Measurements from ENCODE around the gene LTBP2. TPM values are rescaled to one million over a fixed set of nuclear protein-coding genes. Genes with fewer than 3 reads are reported as not detected.

The LTBP2 gene
- total RNA-seq, 6 experiments from 2014 or later = 0.46 to 3.5 (median 1.7) TPM

- no peak overlapping the region for H3K27ac ChIP-seq
- DNase-seq (peak in 1 of 3 donors; percentile 45), ATAC-seq (no peak)
- H3K27me3 ChIP-seq = no peaks in the 10 kb centered on the region
- intact Hi-C loops (cut with DNase I) = no loop called here
- WGBS (ENCODE audit: insufficient coverage, low coverage, low lambda C conversion rate, missing lambda C conversion rate) = 52% methylated on average over 4 of the region's 21 CpGs
- H3K9me3 ChIP-seq = no peaks in the 10 kb centered on the region
- H3K36me3 ChIP-seq = no peaks in the 10 kb centered on the region
- TF ChIP-seq CTCF (IDR thresholded peaks at IDR 0.05) (no peak), POLR2A (IDR thresholded peaks at IDR 0.05) (no peak)
- H3K4me3 ChIP-seq = no peak overlapping the region
- H3K4me1 ChIP-seq = no peaks in the 10 kb centered on the region
Observed at GRCh38 chr14:74567646-74568379, 44.2 kb downstream of the LTBP2 start.

- H3K4me1 ChIP-seq = no peaks in the 10 kb centered on the region
- ATAC-seq = no peak
- no peak for TF ChIP-seq CTCF (IDR thresholded peaks at IDR 0.05)
- 82% methylated on average over 6 of the region's 9 CpGs for WGBS (ENCODE audit: insufficient coverage, low coverage, low lambda C conversion rate, missing lambda C conversion rate)
- H3K36me3 ChIP-seq = no peaks in the 10 kb centered on the region
- no peaks in the 10 kb centered on the region for H3K27me3 ChIP-seq
- intact Hi-C loops (cut with DNase I) = no loop called here
- no peak overlapping the region for H3K4me3 ChIP-seq
- no peak overlapping the region for H3K27ac ChIP-seq
- DNase-seq = peak in 1 of 3 donors; percentile 41
- H3K9me3 ChIP-seq = no peaks in the 10 kb centered on the region
Observed at GRCh38 chr14:74567219-74567618, 44.8 kb downstream of the LTBP2 start.

GRCh38 chr14:74566174-74567141 is 45.6 kb downstream of the LTBP2 start:
- H3K36me3 ChIP-seq = no peaks in the 10 kb centered on the region

More at GRCh38 chr14:74566174-74567141, 45.6 kb downstream of the LTBP2 start:
- DNase-seq (peak in 1 of 3 donors; percentile 45), ATAC-seq (no peak)
- Histone ChIP-seq H3K9me3 (no peaks in the 10 kb centered on the region), H3K27me3 (no peaks in the 10 kb centered on the region), H3K4me1 (no peaks in the 10 kb centered on the region), H3K4me3 (no peak overlapping the region), H3K27ac (no peak overlapping the region)
- TF ChIP-seq CTCF (IDR thresholded peaks at IDR 0.05) (no peak), POLR2A (IDR thresholded peaks at IDR 0.05) (no peak)
- intact Hi-C loops (cut with DNase I) = no loop called here
- WGBS (ENCODE audit: insufficient coverage, low coverage, low lambda C conversion rate, missing lambda C conversion rate) = 75% methylated on average over 9 of the region's 15 CpGs
